IMR-90 (cell line): ENCODE results near the gene DGKB.

Experiments used
- BHLHE40 ChIP-seq: fragments of 150-350 bp; IDR thresholded peaks from 2 replicates; pipeline ENCODE4 v1.6.1; 2016; ENCODE audit warnings: mild to moderate bottlenecking, low read depth, low read length
- CEBPB ChIP-seq: IDR thresholded peaks from 2 replicates; pipeline ENCODE4 v1.6.1; 2012; ENCODE audit warnings: low read depth, low read length, improper control_type of control experiment
- MAFK ChIP-seq: IDR thresholded peaks from 2 replicates; pipeline ENCODE4 v1.6.1; 2012; ENCODE audit warnings: low read depth, low read length, improper control_type of control experiment
- MAZ ChIP-seq: IDR thresholded peaks from 2 replicates; pipeline ENCODE4 v1.6.1; 2012; ENCODE audit warnings: low read depth, mild to moderate bottlenecking, low read length, improper control_type of control experiment, moderate library complexity, borderline replicate concordance
- MXI1 ChIP-seq: IDR thresholded peaks from 2 replicates; pipeline ENCODE4 v1.6.1; 2012; ENCODE audit warnings: low read depth, mild to moderate bottlenecking, low read length, moderate library complexity, borderline replicate concordance
- POLR2A ChIP-seq: IDR thresholded peaks from 2 replicates; pipeline ENCODE4 v1.6.1; 2012; ENCODE audit warnings: mild to moderate bottlenecking, low read depth, low read length
- RAD21 ChIP-seq: IDR thresholded peaks from 2 replicates; pipeline ENCODE4 v1.6.1; 2012; ENCODE audit warnings: low read length, improper control_type of control experiment
- RCOR1 ChIP-seq: IDR thresholded peaks from 2 replicates; pipeline ENCODE4 v1.6.1; 2012; ENCODE audit warnings: mild to moderate bottlenecking, low read length, improper control_type of control experiment; ENCODE audit not compliant: insufficient replicate concordance
- SMC3 ChIP-seq: fragments of 150-350 bp; IDR thresholded peaks from 2 replicates; pipeline ENCODE4 v1.6.1; 2016; ENCODE audit warnings: low read depth, mild to moderate bottlenecking, antibody characterized with exemption, low read length, moderate library complexity
- TF ChIP-seq, protein P1 (sequence below): conservative IDR thresholded peaks from 2 replicates; pipeline ENCODE4 v1.5.1; 2012; ENCODE audit warnings: mild to moderate bottlenecking, low read depth, low read length, improper control_type of control experiment

DNA sequence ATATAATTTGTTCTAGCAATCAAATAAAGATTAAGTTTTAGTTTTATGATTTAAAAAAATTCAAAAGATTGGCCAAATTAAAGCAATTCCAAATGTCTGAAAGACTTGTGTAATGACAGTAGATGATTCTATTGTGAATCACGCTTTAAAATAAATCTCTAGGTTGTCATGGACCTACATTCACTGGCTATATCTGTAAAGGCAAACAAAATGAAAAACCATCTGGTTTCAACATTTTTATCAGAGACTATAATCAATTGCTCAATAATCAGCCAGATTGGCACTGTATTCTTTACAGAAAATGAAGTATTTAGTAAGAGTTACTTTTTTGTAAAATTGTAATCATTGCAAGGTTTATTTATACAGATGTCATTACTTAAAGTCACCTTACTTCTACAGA, 60.7 kb downstream of the DGKB start:
- TF ChIP-seq, protein P1, sequence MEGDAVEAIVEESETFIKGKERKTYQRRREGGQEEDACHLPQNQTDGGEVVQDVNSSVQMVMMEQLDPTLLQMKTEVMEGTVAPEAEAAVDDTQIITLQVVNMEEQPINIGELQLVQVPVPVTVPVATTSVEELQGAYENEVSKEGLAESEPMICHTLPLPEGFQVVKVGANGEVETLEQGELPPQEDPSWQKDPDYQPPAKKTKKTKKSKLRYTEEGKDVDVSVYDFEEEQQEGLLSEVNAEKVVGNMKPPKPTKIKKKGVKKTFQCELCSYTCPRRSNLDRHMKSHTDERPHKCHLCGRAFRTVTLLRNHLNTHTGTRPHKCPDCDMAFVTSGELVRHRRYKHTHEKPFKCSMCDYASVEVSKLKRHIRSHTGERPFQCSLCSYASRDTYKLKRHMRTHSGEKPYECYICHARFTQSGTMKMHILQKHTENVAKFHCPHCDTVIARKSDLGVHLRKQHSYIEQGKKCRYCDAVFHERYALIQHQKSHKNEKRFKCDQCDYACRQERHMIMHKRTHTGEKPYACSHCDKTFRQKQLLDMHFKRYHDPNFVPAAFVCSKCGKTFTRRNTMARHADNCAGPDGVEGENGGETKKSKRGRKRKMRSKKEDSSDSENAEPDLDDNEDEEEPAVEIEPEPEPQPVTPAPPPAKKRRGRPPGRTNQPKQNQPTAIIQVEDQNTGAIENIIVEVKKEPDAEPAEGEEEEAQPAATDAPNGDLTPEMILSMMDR: no peak
- TF ChIP-seq POLR2A (no peak), MAZ (no peak), MXI1 (no peak), CEBPB (peak; percentile 33; the same call in 1 of the 2 replicates), RCOR1 (no peak), RAD21 (no peak), BHLHE40 (no peak), MAFK (no peak), SMC3 (no peak)
